Astrocyte (in vitro differentiated cells and primary cell): ENCODE measurements around the gene C12orf42. TPM values are rescaled to one million over a fixed set of nuclear protein-coding genes. Genes with fewer than 3 reads are reported as not detected.
"Not testable (repeated sequence)": the region's sequence is repeated elsewhere in the genome, so short reads cannot be mapped to it uniquely, and the experiment has no call there.

Source experiments
- DNase-seq: peaks from one replicate; pipeline ENCODE4 v3.0.0-alpha.2; 2010; ENCODE audit warnings: low read depth
- FAIRE-seq: peaks from 2 replicates; lab custom pipeline; 2011; peaks lifted over from hg19 to GRCh38; lab: Jason Lieb, UNC
- H2AFZ ChIP-seq: 2 replicates; pipeline ENCODE4 v1.6.0; 2012; ENCODE audit warnings: low read depth, low read length, inconsistent platforms
- H3K27ac ChIP-seq: 2 replicates; pipeline ENCODE4 v1.5.1; 2011; ENCODE audit warnings: low read depth, low read length, inconsistent platforms
- H3K27me3 ChIP-seq: 2 replicates; pipeline ENCODE4 v1.6.0; 2011; ENCODE audit warnings: low read length, inconsistent platforms; ENCODE audit not compliant: insufficient read depth
- H3K36me3 ChIP-seq: 2 replicates; pipeline ENCODE4 v1.5.1; 2011; ENCODE audit warnings: low read length, inconsistent platforms; ENCODE audit not compliant: insufficient read depth
- H3K4me1 ChIP-seq: 2 replicates; pipeline ENCODE4 v1.5.1; 2011; ENCODE audit warnings: low read length, inconsistent platforms; ENCODE audit not compliant: insufficient read depth
- H3K4me2 ChIP-seq: 2 replicates; pipeline ENCODE4 v1.6.0; 2012; ENCODE audit warnings: low read length, inconsistent platforms
- H3K4me3 ChIP-seq: 2 replicates; pipeline ENCODE4 v1.5.1; 2011; ENCODE audit warnings: low read depth, mild to moderate bottlenecking, low read length, inconsistent platforms; ENCODE audit not compliant: insufficient read depth
- H3K79me2 ChIP-seq: 2 replicates; pipeline ENCODE4 v1.6.0; 2012; ENCODE audit warnings: mild to moderate bottlenecking, low read length, inconsistent platforms; ENCODE audit not compliant: insufficient read depth
- H3K9ac ChIP-seq: 2 replicates; pipeline ENCODE4 v1.6.0; 2012; ENCODE audit warnings: mild to moderate bottlenecking, low read length, inconsistent platforms
- H3K9me3 ChIP-seq: 2 replicates; pipeline ENCODE4 v1.5.1; 2012; ENCODE audit warnings: low read depth, mild to moderate bottlenecking, low read length, inconsistent platforms; ENCODE audit not compliant: insufficient read depth
- H4K20me1 ChIP-seq: 2 replicates; pipeline ENCODE4 v1.6.0; 2012; ENCODE audit warnings: low read length, inconsistent platforms; ENCODE audit not compliant: insufficient read depth
- H3K27ac Mint-ChIP-seq: one replicate; pipeline ENCODE4 v1.8.0; 2021; ENCODE audit warnings: mild to moderate bottlenecking, mixed read lengths; ENCODE audit not compliant: unreplicated experiment
- H3K27me3 Mint-ChIP-seq: one replicate; pipeline ENCODE4 v1.8.0; 2021; ENCODE audit warnings: low read depth, mixed read lengths; ENCODE audit not compliant: unreplicated experiment
- H3K36me3 Mint-ChIP-seq: one replicate; pipeline ENCODE4 v1.8.0; 2021; ENCODE audit warnings: low read depth, mixed read lengths; ENCODE audit not compliant: unreplicated experiment
- H3K4me1 Mint-ChIP-seq: one replicate; pipeline ENCODE4 v1.8.0; 2021; ENCODE audit warnings: low read depth, mixed read lengths; ENCODE audit not compliant: unreplicated experiment
- H3K4me3 Mint-ChIP-seq: one replicate; pipeline ENCODE4 v1.8.0; 2021; ENCODE audit warnings: mild to moderate bottlenecking, moderate library complexity, mixed read lengths; ENCODE audit not compliant: unreplicated experiment
- H3K9me3 Mint-ChIP-seq: one replicate; pipeline ENCODE4 v1.8.0; 2021; ENCODE audit warnings: mild to moderate bottlenecking, mixed read lengths; ENCODE audit not compliant: unreplicated experiment
- EZH2 ChIP-seq: IDR thresholded peaks from 2 replicates; pipeline ENCODE4 v1.6.1; 2012; ENCODE audit warnings: mild to moderate bottlenecking, low read length, inconsistent platforms; ENCODE audit not compliant: insufficient read depth
- total RNA-seq: library from RNA; stranded (reverse); gene quantifications from 2 replicates; pipeline ENCODE4 v1.2.1, GENCODE V29; 2021
- TF ChIP-seq, protein P1 (sequence below): IDR thresholded peaks from 2 replicates; pipeline ENCODE4 v1.5.1; 2011; ENCODE audit warnings: low read depth, mild to moderate bottlenecking, inconsistent platforms, low read length, moderate library complexity; ENCODE audit not compliant: insufficient read depth

Gene C12orf42
- total RNA-seq, 1 donor from 2014 or later = not detected

DNA sequence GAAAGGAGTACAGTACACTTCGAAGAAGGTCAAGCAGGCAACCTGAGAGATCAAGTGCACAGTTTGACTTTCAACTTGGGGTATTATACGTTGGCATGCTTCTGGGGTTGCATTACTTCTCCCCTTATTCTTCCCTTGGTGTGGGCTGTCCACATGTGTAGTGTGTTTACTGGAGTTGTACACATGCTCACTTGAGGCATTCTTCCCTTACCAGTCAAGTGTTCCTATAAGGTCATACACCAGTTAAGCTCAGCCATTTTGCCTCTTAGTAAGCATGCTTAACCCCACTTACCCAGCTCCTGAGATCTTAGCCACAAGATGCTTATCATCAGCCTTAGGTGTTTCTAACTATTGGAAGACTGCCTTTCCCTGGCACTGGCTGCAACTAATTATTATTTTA, 63.8 kb downstream of the C12orf42 start:
- H2AFZ ChIP-seq = no peak overlapping the region
- no peaks in the 10 kb centered on the region for H3K79me2 ChIP-seq
- H3K9me3 ChIP-seq = no peaks in the 10 kb centered on the region
- Mint-ChIP-seq H3K27ac (no peak overlapping the region), H3K4me3 (no peak overlapping the region), H3K27me3 (peaks cover 2% of the 10 kb centered on the region), H3K36me3 (no peaks in the 10 kb centered on the region), H3K9me3 (peaks cover 17% of the 10 kb centered on the region), H3K4me1 (no peaks in the 10 kb centered on the region)
- no peak overlapping the region for H3K4me2 ChIP-seq
- H3K27ac ChIP-seq = no peak overlapping the region
- H4K20me1 ChIP-seq = no peaks in the 10 kb centered on the region
- FAIRE-seq = no peak
- no peak for TF ChIP-seq EZH2
- TF ChIP-seq, protein P1, sequence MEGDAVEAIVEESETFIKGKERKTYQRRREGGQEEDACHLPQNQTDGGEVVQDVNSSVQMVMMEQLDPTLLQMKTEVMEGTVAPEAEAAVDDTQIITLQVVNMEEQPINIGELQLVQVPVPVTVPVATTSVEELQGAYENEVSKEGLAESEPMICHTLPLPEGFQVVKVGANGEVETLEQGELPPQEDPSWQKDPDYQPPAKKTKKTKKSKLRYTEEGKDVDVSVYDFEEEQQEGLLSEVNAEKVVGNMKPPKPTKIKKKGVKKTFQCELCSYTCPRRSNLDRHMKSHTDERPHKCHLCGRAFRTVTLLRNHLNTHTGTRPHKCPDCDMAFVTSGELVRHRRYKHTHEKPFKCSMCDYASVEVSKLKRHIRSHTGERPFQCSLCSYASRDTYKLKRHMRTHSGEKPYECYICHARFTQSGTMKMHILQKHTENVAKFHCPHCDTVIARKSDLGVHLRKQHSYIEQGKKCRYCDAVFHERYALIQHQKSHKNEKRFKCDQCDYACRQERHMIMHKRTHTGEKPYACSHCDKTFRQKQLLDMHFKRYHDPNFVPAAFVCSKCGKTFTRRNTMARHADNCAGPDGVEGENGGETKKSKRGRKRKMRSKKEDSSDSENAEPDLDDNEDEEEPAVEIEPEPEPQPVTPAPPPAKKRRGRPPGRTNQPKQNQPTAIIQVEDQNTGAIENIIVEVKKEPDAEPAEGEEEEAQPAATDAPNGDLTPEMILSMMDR = no peak
- no peaks in the 10 kb centered on the region for H3K27me3 ChIP-seq
- H3K4me3 ChIP-seq = no peak overlapping the region
- DNase-seq = no peak
- H3K9ac ChIP-seq = no peak overlapping the region
- H3K4me1 ChIP-seq = no peaks in the 10 kb centered on the region
- no peaks in the 10 kb centered on the region for H3K36me3 ChIP-seq

DNA sequence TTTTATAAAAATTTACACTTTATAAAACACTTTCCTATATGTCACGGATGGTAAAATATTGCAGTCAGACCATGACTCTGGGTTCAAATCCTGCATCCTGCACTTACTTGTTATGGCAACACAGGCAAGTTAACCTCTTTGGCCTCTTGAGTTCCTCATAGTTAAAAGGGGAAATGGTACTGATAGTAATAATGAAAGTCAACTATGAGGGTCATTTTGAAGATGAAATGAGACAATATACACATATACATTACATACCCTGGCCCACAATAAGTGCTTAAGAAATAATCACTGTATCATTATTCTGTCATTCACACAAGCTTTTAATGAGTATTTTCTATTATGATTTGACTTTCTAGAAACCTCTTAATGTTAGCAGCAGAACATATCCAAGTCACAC, 64.4 kb downstream of the C12orf42 start:
- no peaks in the 10 kb centered on the region for H3K27me3 ChIP-seq
- FAIRE-seq = no peak
- H3K9ac ChIP-seq = no peak overlapping the region
- H2AFZ ChIP-seq = no peak overlapping the region
- no peaks in the 10 kb centered on the region for H3K36me3 Mint-ChIP-seq
- DNase-seq = no peak
- no peaks in the 10 kb centered on the region for H3K36me3 ChIP-seq
- no peak overlapping the region for H3K27ac ChIP-seq
- no peaks in the 10 kb centered on the region for H4K20me1 ChIP-seq
- H3K9me3 ChIP-seq = no peaks in the 10 kb centered on the region
- H3K4me3 Mint-ChIP-seq = no peak overlapping the region
- no peak overlapping the region for H3K4me2 ChIP-seq
- peaks cover 17% of the 10 kb centered on the region for H3K9me3 Mint-ChIP-seq
- no peak overlapping the region for H3K4me3 ChIP-seq
- H3K4me1 Mint-ChIP-seq = no peaks in the 10 kb centered on the region
- no peak for TF ChIP-seq EZH2
- TF ChIP-seq, protein P1 = no peak
- H3K79me2 ChIP-seq = no peaks in the 10 kb centered on the region
- no peak overlapping the region for H3K27ac Mint-ChIP-seq
- peaks cover 2% of the 10 kb centered on the region for H3K27me3 Mint-ChIP-seq
- no peaks in the 10 kb centered on the region for H3K4me1 ChIP-seq

- not testable (repeated sequence) for H3K27me3 Mint-ChIP-seq, H3K9me3 ChIP-seq, H3K4me1 ChIP-seq, FAIRE-seq, H3K27ac Mint-ChIP-seq, DNase-seq, H3K36me3 ChIP-seq, H3K4me3 ChIP-seq, H3K4me3 Mint-ChIP-seq, H3K9ac ChIP-seq, H3K27me3 ChIP-seq, H3K79me2 ChIP-seq, H3K4me2 ChIP-seq, H4K20me1 ChIP-seq, H3K27ac ChIP-seq, H3K4me1 Mint-ChIP-seq, H2AFZ ChIP-seq, H3K36me3 Mint-ChIP-seq
- peaks cover 16% of the 10 kb centered on the region for H3K9me3 Mint-ChIP-seq
These were observed 70.1 kb downstream of the C12orf42 start for GRCh38 chr12:103425674-103426073.

- H3K9ac ChIP-seq, H3K4me1 Mint-ChIP-seq, H3K36me3 ChIP-seq, H3K27ac Mint-ChIP-seq, H3K9me3 ChIP-seq, FAIRE-seq, H2AFZ ChIP-seq, H3K4me3 Mint-ChIP-seq, H4K20me1 ChIP-seq, H3K27me3 Mint-ChIP-seq, H3K4me3 ChIP-seq, DNase-seq, H3K27me3 ChIP-seq, H3K4me1 ChIP-seq, H3K4me2 ChIP-seq, H3K27ac ChIP-seq, H3K79me2 ChIP-seq, H3K36me3 Mint-ChIP-seq: not testable (repeated sequence)
- peaks cover 15% of the 10 kb centered on the region for H3K9me3 Mint-ChIP-seq
These were observed 70.8 kb downstream of the C12orf42 start for GRCh38 chr12:103424849-103425586.
